Astrocyte of the cerebellum (primary cell): ENCODE results near the gene S100P.
A peak's percentile ranks its signal among the peaks of the same experiment; 100 is the strongest.

Experiments used
- DNase-seq: peaks from one replicate; pipeline ENCODE4 v3.0.0-alpha.2; 2011; ENCODE audit warnings: low read depth
- H3K4me3 ChIP-seq: 2 replicates; pipeline ENCODE4 v1.5.1; 2011; ENCODE audit warnings: mild to moderate bottlenecking, low read depth, low read length, moderate library complexity
- in situ Hi-C: cut with HindIII; loops from 2 replicates; pipeline ENCODE4 v1.10.0; 2017; ENCODE audit warnings: low sequenced_read_pairs
- TF ChIP-seq, protein P1 (sequence below): IDR thresholded peaks from 2 replicates; pipeline ENCODE4 v1.5.1; 2012; ENCODE audit warnings: low read length, low read depth, moderate library complexity, mild to moderate bottlenecking; ENCODE audit errors: missing control alignments

S100P gene

DNA sequence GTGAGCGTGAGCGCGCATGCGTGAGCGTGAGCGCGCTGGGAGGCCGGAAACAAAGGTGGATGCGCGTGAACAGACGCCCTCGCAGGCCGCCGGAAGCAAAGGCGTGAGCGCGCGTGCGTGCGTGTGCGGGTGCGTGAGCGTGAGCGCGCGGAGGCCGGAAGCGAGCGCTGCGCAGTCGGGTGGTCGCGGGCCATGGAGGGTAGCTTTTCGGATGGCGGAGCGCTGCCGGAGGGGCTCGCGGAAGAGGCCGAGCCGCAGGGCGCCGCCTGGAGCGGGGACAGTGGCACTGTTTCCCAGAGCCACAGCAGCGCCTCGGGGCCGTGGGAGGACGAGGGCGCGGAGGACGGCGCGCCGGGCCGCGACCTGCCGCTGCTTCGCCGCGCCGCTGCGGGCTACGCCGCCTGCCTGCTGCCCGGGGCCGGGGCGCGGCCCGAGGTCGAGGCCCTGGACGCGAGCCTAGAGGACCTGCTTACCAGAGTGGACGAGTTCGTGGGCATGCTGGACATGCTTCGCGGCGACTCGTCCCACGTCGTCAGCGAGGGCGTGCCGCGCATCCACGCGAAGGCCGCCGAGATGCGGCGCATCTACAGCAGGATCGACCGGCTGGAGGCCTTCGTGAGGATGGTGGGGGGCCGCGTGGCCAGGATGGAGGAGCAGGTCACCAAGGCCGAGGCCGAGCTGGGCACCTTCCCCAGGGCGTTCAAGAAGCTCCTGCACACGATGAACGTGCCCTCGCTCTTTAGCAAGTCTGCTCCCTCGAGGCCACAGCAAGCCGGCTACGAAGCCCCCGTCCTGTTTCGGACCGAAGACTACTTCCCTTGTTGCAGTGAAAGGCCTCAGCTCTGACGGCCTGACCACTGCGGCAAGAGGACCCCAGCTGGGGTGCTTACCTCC lies 22.6 kb downstream of the S100P start, which contains the start of gene BLOC1S4:
Gene BLOC1S4, plus strand, starts transcription at position 157 of the 894 bp plus-strand sequence. Its CDS starts 36 bp downstream, at position 193.
- in situ Hi-C loops: no loop called here
- peak within 1 kb of the TSS; percentile 82 for H3K4me3 ChIP-seq
- peak; percentile 80 for DNase-seq
- TF ChIP-seq, protein P1, sequence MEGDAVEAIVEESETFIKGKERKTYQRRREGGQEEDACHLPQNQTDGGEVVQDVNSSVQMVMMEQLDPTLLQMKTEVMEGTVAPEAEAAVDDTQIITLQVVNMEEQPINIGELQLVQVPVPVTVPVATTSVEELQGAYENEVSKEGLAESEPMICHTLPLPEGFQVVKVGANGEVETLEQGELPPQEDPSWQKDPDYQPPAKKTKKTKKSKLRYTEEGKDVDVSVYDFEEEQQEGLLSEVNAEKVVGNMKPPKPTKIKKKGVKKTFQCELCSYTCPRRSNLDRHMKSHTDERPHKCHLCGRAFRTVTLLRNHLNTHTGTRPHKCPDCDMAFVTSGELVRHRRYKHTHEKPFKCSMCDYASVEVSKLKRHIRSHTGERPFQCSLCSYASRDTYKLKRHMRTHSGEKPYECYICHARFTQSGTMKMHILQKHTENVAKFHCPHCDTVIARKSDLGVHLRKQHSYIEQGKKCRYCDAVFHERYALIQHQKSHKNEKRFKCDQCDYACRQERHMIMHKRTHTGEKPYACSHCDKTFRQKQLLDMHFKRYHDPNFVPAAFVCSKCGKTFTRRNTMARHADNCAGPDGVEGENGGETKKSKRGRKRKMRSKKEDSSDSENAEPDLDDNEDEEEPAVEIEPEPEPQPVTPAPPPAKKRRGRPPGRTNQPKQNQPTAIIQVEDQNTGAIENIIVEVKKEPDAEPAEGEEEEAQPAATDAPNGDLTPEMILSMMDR: no peak

DNA sequence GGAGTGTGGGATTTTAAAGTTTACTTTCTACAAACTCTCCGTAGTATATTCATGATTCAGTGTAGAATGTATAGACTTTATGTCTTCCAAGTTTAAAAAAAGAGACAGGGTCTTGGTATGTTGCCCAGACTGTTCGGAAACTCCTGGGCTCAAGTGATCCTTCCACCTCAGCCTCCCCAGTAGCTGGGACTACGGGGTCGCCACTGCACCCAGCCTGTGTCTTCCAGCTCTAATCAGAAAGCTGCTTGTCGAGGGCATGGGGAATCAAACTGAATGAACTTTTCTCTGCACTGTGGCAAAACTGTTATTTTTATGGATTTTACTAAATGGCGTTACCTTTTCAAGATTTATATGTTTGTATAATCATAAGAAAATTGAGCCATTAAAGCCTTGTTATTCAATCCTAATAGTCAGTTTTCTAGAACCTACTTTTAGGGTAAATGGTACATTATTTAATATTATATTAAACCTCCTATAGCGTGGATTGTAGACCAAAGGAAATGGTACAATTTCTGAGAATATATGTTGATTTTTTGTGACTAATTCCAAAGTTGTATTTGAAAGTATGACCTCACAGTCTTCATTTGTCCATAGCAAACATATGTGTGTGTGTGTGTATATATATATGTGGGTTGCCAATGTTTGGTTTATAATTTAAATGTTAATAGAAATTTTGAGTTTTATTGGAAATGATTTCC lies 23.4 kb downstream of the S100P start:
- DNase-seq: no peak
- in situ Hi-C loops: no loop called here
- TF ChIP-seq, protein P1: no peak

DNA sequence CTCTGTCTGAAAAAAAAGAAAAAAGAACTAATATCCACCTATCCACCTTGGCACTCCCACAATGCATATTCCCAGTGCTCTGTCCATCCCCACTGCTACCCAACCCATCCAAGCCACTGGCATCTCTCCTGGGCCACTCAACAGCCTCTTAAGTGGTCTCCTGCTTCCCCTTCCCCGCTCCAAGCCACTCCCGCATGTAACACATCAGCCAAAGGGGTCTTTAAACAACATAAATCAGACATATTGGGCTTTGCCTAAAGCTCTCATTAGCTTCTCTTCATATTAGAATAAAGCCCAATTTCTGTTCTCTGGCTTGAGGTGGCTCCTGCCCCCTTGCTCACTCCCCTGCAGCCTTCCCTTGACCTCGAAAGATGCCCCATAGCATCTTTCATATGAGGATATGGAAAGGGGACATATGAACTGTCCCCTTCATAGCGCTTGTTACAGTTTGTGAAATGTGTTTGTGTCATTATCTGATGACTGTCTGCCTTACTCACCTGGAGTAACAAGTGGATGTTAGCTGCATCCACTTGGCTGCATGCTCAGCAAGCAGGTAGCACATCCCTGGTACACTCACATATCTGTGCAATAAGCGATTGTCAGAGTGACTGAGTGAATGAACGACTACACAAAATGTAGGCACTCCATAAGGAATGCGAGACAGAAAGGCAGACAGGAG lies 25.4 kb downstream of the S100P start:
- H3K4me3 ChIP-seq: no peak overlapping the region
- TF ChIP-seq, protein P1: no peak
- in situ Hi-C loops: no loop called here
- no peak for DNase-seq

More for the DNA sequence above, 23.4 kb downstream of the S100P start:
- H3K4me3 ChIP-seq: peak overlapping the region; percentile 82

DNA sequence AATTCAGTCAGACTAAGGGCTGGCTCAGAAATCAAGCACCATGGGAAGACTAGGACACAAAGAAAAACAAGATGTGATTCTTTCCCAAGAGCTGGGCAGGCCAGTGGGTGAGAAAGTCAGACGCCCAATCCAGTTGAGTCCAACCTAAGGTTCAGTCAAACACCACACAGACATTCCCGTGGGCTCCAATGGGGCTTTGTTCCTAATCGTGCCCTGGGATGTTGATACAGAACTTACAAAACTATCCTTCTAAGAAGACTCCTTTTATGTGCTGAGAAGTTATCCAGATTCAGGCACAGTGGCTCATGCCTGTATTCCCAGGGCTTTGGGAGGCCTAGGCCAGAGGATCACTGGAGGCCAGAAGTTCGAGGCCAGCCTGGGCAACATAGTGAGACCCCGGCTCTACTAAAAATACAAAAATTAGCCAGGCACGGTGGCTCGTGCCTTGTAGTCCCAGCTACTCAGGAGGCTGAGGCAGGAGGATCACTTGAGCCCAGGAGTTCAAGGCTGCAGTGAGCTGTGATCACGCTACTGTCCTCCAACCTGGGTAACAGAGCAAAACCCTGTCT lies 26.0 kb downstream of the S100P start:
- in situ Hi-C loops: no loop called here

DNA sequence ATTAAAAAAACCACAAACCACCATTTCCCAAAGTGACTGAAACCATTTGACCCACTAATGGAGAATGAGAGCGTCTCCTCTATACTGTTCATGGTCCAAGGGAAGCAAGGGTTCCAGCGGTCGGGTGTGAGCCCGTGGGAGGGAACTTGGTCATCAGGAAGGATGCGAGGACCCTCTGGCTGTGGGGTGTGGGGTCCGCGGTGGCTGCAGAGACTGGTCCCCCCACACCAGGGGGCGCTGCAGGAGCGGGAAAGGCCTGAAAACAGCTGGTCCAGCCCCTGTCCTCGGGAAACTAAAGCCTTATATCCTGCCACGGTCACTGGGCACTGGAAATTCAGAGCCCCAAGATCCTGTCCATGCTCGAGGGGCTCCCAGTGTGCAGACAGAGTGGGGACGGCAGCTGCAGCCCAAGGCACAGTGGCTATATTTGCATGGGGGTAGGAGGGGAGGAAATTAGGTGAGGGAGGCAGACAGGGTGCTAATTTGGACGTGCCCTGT lies 26.6 kb downstream of the S100P start:
- in situ Hi-C loops: no loop called here
- no peak overlapping the region for H3K4me3 ChIP-seq
- TF ChIP-seq, protein P1: peak; percentile 89
- peak; percentile 49 for DNase-seq

More for the DNA sequence above, 26.0 kb downstream of the S100P start:
- no peak for DNase-seq
- no peak overlapping the region for H3K4me3 ChIP-seq
- TF ChIP-seq, protein P1: no peak

DNA sequence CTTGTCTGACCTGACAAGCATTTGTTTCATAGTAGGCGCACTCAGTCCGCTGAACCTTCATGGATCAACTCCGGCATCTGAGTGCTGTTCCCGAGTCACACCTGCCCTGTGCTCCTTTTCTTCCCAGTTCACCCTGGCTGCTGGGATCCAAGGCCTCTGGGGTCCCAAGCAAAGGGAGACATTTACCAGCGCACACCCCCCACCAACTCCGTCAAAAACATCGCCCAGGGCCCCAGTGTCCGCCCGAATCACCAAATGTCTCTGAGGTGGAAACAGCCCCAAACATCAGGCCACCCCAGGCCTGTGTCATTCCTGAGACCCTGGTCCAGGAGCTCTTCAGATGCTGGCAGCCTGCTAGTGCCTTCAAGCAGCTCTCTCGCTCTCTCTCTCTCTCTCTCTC lies 27.4 kb downstream of the S100P start:
- DNase-seq: no peak
- H3K4me3 ChIP-seq: no peak overlapping the region
- TF ChIP-seq, protein P1: no peak
- in situ Hi-C loops: no loop called here
